ENCODE measurements around the gene LRG1. TPM values are rescaled to one million over a fixed set of nuclear protein-coding genes. Genes with fewer than 3 reads are reported as not detected.
"Not testable (repeated sequence)": the region's sequence is repeated elsewhere in the genome, so short reads cannot be mapped to it uniquely, and the experiment has no call there.

The LRG1 gene
- total RNA-seq, 1 donor from 2014 or later = 14.9 TPM

- intact Hi-C loops (cut with DNase I) = no loop called here
- no peak overlapping the region for H3K27ac ChIP-seq
- ATAC-seq = no peak
- H3K4me3 ChIP-seq = no peak overlapping the region
- no peaks in the 10 kb centered on the region for H3K36me3 ChIP-seq
- peaks cover 11% of the 10 kb centered on the region for H3K27me3 ChIP-seq (ENCODE audit: low read depth)
- no peak for TF ChIP-seq CTCF (IDR thresholded peaks at IDR 0.05)
- H3K9me3 ChIP-seq = no peaks in the 10 kb centered on the region
- H3K4me1 ChIP-seq = peaks cover 16% of the 10 kb centered on the region
- DNase-seq = no peak
Measured at GRCh38 chr19:4531562-4532165, 8.2 kb downstream of the LRG1 start.

GRCh38 chr19:4529924-4530522, 9.8 kb downstream of the LRG1 start:
- DNase-seq = no peak
- H3K27ac ChIP-seq = no peak overlapping the region
- intact Hi-C loops (cut with DNase I) = no loop called here

GRCh38 chr19:4528843-4529242, 11.0 kb downstream of the LRG1 start:
- Histone ChIP-seq H3K4me1 (no peaks in the 10 kb centered on the region), H3K4me3 (no peak overlapping the region), H3K36me3 (no peaks in the 10 kb centered on the region), H3K27me3 (ENCODE audit: low read depth) (no peaks in the 10 kb centered on the region), H3K9me3 (no peaks in the 10 kb centered on the region), H3K27ac (no peak overlapping the region)
- no peak for TF ChIP-seq CTCF (IDR thresholded peaks at IDR 0.05)
- DNase-seq (no peak), ATAC-seq (no peak)
- intact Hi-C loops (cut with DNase I) = no loop called here

More at GRCh38 chr19:4529924-4530522, 9.8 kb downstream of the LRG1 start:
- no peak for ATAC-seq
- no peak for TF ChIP-seq CTCF (IDR thresholded peaks at IDR 0.05)
- Histone ChIP-seq H3K4me3 (no peak overlapping the region), H3K4me1 (peaks cover 5% of the 10 kb centered on the region), H3K9me3 (no peaks in the 10 kb centered on the region), H3K27me3 (ENCODE audit: low read depth) (peaks cover 6% of the 10 kb centered on the region), H3K36me3 (no peaks in the 10 kb centered on the region)

- ATAC-seq; H3K9me3 ChIP-seq; H3K36me3 ChIP-seq; H3K4me3 ChIP-seq; intact Hi-C loops (cut with DNase I); H3K27me3 ChIP-seq (ENCODE audit: low read depth); H3K4me1 ChIP-seq; H3K27ac ChIP-seq; DNase-seq: not testable (repeated sequence)
Measured at GRCh38 chr19:4527377-4527776, 12.5 kb downstream of the LRG1 start.

GRCh38 chr19:4525563-4526002, 14.3 kb downstream of the LRG1 start:
- DNase-seq (no peak), ATAC-seq (no peak)
- Histone ChIP-seq H3K36me3 (no peaks in the 10 kb centered on the region), H3K27ac (no peak overlapping the region), H3K9me3 (no peaks in the 10 kb centered on the region), H3K4me1 (no peaks in the 10 kb centered on the region), H3K27me3 (ENCODE audit: low read depth) (no peaks in the 10 kb centered on the region), H3K4me3 (no peak overlapping the region)
- TF ChIP-seq CTCF (IDR thresholded peaks at IDR 0.05) = no peak
- intact Hi-C loops (cut with DNase I) = no loop called here

- H3K4me3 ChIP-seq = no peak overlapping the region
- no peak overlapping the region for H3K27ac ChIP-seq
- peak; percentile 68 for TF ChIP-seq CTCF (IDR thresholded peaks at IDR 0.05)
- no peaks in the 10 kb centered on the region for H3K4me1 ChIP-seq
- intact Hi-C loops (cut with DNase I) = no loop called here
- DNase-seq (no peak), ATAC-seq (peak; percentile 66 to 75)
- H3K27me3 ChIP-seq (ENCODE audit: low read depth) = no peaks in the 10 kb centered on the region
- no peaks in the 10 kb centered on the region for H3K9me3 ChIP-seq
- no peaks in the 10 kb centered on the region for H3K36me3 ChIP-seq
Measured at GRCh38 chr19:4524808-4525562, 14.9 kb downstream of the LRG1 start.
